CD8-positive, alpha-beta memory T cell (primary cell): Measurements from ENCODE around the gene ECT2. TPM values are rescaled to one million over a fixed set of nuclear protein-coding genes. Genes with fewer than 3 reads are reported as not detected.

Experiments
- CTCF ChIA-PET: fragments of 350-600 bp; sonication (Branson Sonifier 250); formaldehyde crosslinking; loops from one replicate; lab custom pipeline; 2021; ENCODE audit warnings: antibody characterized with exemption; lab: Charles Lee
- POLR2A ChIA-PET: fragments of 350-600 bp; sonication (Branson Sonifier 250); formaldehyde crosslinking; loops from one replicate; lab custom pipeline; 2021; ENCODE audit warnings: antibody characterized with exemption; lab: Charles Lee
- DNase-seq, 5 donors: peaks; one replicate each; pipeline versions ENCODE4 v3.0.0 to v3.0.0-alpha.2; 2020 to 2022; ENCODE audit warnings: mixed read lengths in 1 of 5
- H3K27ac ChIP-seq: one replicate; pipeline ENCODE4 v1.7.0; 2013; ENCODE audit warnings: low read depth, mild to moderate bottlenecking, low read length, moderate library complexity
- H3K27me3 ChIP-seq: 2 replicates; pipeline ENCODE4 v1.7.0; 2013; ENCODE audit warnings: low read length, mild to moderate bottlenecking; ENCODE audit not compliant: insufficient read depth, poor library complexity, severe bottlenecking
- H3K36me3 ChIP-seq: 2 replicates; pipeline ENCODE4 v1.7.0; 2013; ENCODE audit warnings: mild to moderate bottlenecking, low read length, moderate library complexity; ENCODE audit not compliant: insufficient read depth
- H3K4me1 ChIP-seq: 2 replicates; pipeline ENCODE4 v1.7.0; 2013; ENCODE audit warnings: mild to moderate bottlenecking, low read length, moderate library complexity; ENCODE audit not compliant: insufficient read depth
- H3K4me3 ChIP-seq: 2 replicates; pipeline ENCODE4 v1.7.0; 2013; ENCODE audit warnings: mild to moderate bottlenecking, low read length
- H3K9me3 ChIP-seq: 2 replicates; pipeline ENCODE4 v1.7.0; 2013; ENCODE audit warnings: mild to moderate bottlenecking, low read length
- H3K27ac Mint-ChIP-seq, 8 donors: one replicate each; pipeline ENCODE4 v1.8.0; 2020 to 2021; ENCODE audit warnings: mixed read lengths in 8 of 8, mild to moderate bottlenecking in 6 of 8, inconsistent platforms in 3 of 8, moderate library complexity in 3 of 8
- H3K27me3 Mint-ChIP-seq, 2 donors: one replicate each; pipeline ENCODE4 v1.8.0; 2020 to 2021; ENCODE audit warnings: mixed read lengths in 2 of 2, mild to moderate bottlenecking in 1 of 2, moderate library complexity in 1 of 2
- H3K36me3 Mint-ChIP-seq, 3 donors: one replicate each; pipeline ENCODE4 v1.8.0; 2020 to 2021; ENCODE audit warnings: mixed read lengths in 3 of 3, inconsistent platforms in 1 of 3, mild to moderate bottlenecking in 1 of 3
- H3K4me1 Mint-ChIP-seq, 3 donors: one replicate each; pipeline ENCODE4 v1.8.0; 2020 to 2021; ENCODE audit warnings: mixed read lengths in 3 of 3, inconsistent platforms in 1 of 3, mild to moderate bottlenecking in 1 of 3
- H3K4me3 Mint-ChIP-seq, 7 donors: one replicate each; pipeline ENCODE4 v1.8.0; 2020 to 2021; ENCODE audit warnings: mixed read lengths in 7 of 7, mild to moderate bottlenecking in 6 of 7, moderate library complexity in 4 of 7, inconsistent platforms in 2 of 7
- H3K9me3 Mint-ChIP-seq, 5 donors: one replicate each; pipeline ENCODE4 v1.8.0; 2020 to 2022; ENCODE audit warnings: mixed read lengths in 5 of 5, mild to moderate bottlenecking in 3 of 5, moderate library complexity in 2 of 5, inconsistent platforms in 1 of 5
- polyA plus RNA-seq: library from polyadenylated mRNA; unstranded; fragments of 300-500 nt; fragmentation: Illumina TruSeq; gene quantifications from one replicate; pipeline ENCODE4 v1.2.3, GENCODE V29; 2021
- total RNA-seq, 2 experiments: library from RNA; stranded (reverse); gene quantifications; one replicate each; pipeline ENCODE4 v1.2.3, GENCODE V29; 2021

Gene ECT2
- total and polyA plus RNA-seq, 3 experiments from 2014 or later = 2.4 to 32.9 (median 31.9) TPM

GRCh38 chr3:172868582-172869200, 118.2 kb downstream of the ECT2 start:
- Histone ChIP-seq H3K4me3 (no peak overlapping the region), H3K27me3 (no peaks in the 10 kb centered on the region), H3K36me3 (no peaks in the 10 kb centered on the region), H3K27ac (no peak overlapping the region), H3K4me1 (no peaks in the 10 kb centered on the region), H3K9me3 (no peaks in the 10 kb centered on the region)
- no peak for DNase-seq
- H3K27me3 Mint-ChIP-seq = peaks cover 2 to 13% of the 10 kb centered on the region in 2 donors
- H3K4me3 Mint-ChIP-seq = no peak overlapping the region
- no peaks in the 10 kb centered on the region for H3K36me3 Mint-ChIP-seq
- H3K27ac Mint-ChIP-seq = no peak overlapping the region
- H3K4me1 Mint-ChIP-seq = no peaks in the 10 kb centered on the region
- CTCF ChIA-PET = no interaction called here
- POLR2A ChIA-PET = no interaction called here
- H3K9me3 Mint-ChIP-seq = no peaks in the 10 kb centered on the region

GRCh38 chr3:172869368-172869771, 118.8 kb downstream of the ECT2 start:
- DNase-seq = no peak
- no peaks in the 10 kb centered on the region for H3K36me3 Mint-ChIP-seq
- H3K27ac Mint-ChIP-seq = no peak overlapping the region
- no peaks in the 10 kb centered on the region for H3K36me3 ChIP-seq
- CTCF ChIA-PET = no interaction called here
- H3K27ac ChIP-seq = no peak overlapping the region
- peaks cover 2 to 10% of the 10 kb centered on the region in 2 donors for H3K27me3 Mint-ChIP-seq
- H3K4me3 ChIP-seq = no peak overlapping the region
- no peaks in the 10 kb centered on the region for H3K27me3 ChIP-seq
- H3K9me3 ChIP-seq = no peaks in the 10 kb centered on the region
- H3K4me1 ChIP-seq = no peaks in the 10 kb centered on the region
- no peaks in the 10 kb centered on the region for H3K4me1 Mint-ChIP-seq
- POLR2A ChIA-PET = no interaction called here
- H3K4me3 Mint-ChIP-seq = no peak overlapping the region
- no peaks in the 10 kb centered on the region for H3K9me3 Mint-ChIP-seq

GRCh38 chr3:172869784-172870518, 119.4 kb downstream of the ECT2 start:
- no peaks in the 10 kb centered on the region for H3K9me3 Mint-ChIP-seq
- no peak overlapping the region for H3K4me3 Mint-ChIP-seq
- ChIA-PET CTCF (no interaction called here), POLR2A (no interaction called here)
- no peak overlapping the region for H3K4me3 ChIP-seq
- no peaks in the 10 kb centered on the region for H3K4me1 ChIP-seq
- H3K36me3 Mint-ChIP-seq = no peaks in the 10 kb centered on the region
- H3K36me3 ChIP-seq = no peaks in the 10 kb centered on the region
- H3K9me3 ChIP-seq = no peaks in the 10 kb centered on the region
- no peak overlapping the region for H3K27ac ChIP-seq
- H3K4me1 Mint-ChIP-seq = no peaks in the 10 kb centered on the region
- H3K27ac Mint-ChIP-seq = no peak overlapping the region
- no peak for DNase-seq
- peaks cover 2 to 12% of the 10 kb centered on the region in 2 donors for H3K27me3 Mint-ChIP-seq
- H3K27me3 ChIP-seq = no peaks in the 10 kb centered on the region

Other genes starting within 250 kb of the ECT2 start
- gene TNFSF10, start 227.3 kb upstream of the ECT2 start, total RNA-seq = 10 to 100 TPM; 38.2 to 41.9 TPM
- 48.1 TPM for gene TNFSF10, start 227.3 kb upstream of the ECT2 start, polyA plus RNA-seq
- 10 to 100 TPM in 1 of 2 experiments, 1 to 10 TPM in 1; 9.1 to 12.9 TPM for gene NCEH1, start 39.7 kb upstream of the ECT2 start, total RNA-seq
- gene NCEH1, start 39.7 kb upstream of the ECT2 start, polyA plus RNA-seq = 3.5 TPM